Left lung (tissue), 10 donors: Measurements from ENCODE around the gene PTH1R. TPM values are rescaled to one million over a fixed set of nuclear protein-coding genes. Genes with fewer than 3 reads are reported as not detected.

Experiments used
- ATAC-seq: fragments of 200-7000 bp; cut with Tn5 transposase; one replicate; pipeline ENCODE4 v1.9.1; 2020; ENCODE audit warnings: moderate library complexity
- DNase-seq, 4 donors: peaks; one replicate each; pipeline ENCODE4 v3.0.0-alpha.2; 2013 to 2020
- H3K27ac ChIP-seq, 2 donors: fragments of 200-600 bp; sonication (generic) in 1 of 2; one replicate each; pipeline versions ENCODE4 v1.5.0 to v1.8.0; 2020 to 2021
- H3K27me3 ChIP-seq, 2 donors: fragments of 200-600 bp; sonication (generic) in 1 of 2; one replicate each; pipeline versions ENCODE4 v1.5.0 to v1.8.0; 2020 to 2021
- H3K36me3 ChIP-seq, 2 donors: fragments of 200-600 bp; sonication (generic) in 1 of 2; one replicate each; pipeline versions ENCODE4 v1.5.0 to v1.8.0; 2020 to 2021
- H3K4me1 ChIP-seq, 2 donors: fragments of 200-600 bp; one replicate each; pipeline ENCODE4 v1.8.0; 2021
- H3K4me3 ChIP-seq, 2 donors: fragments of 200-600 bp; sonication (generic) in 1 of 2; one replicate each; pipeline versions ENCODE4 v1.5.0 to v1.8.0; 2020 to 2021; ENCODE audit warnings: mild to moderate bottlenecking in 1 of 2
- H3K9me3 ChIP-seq, 2 donors: fragments of 200-600 bp; sonication (generic) in 1 of 2; one replicate each; pipeline versions ENCODE4 v1.5.0 to v1.8.0; 2020 to 2021
- CTCF ChIP-seq, 2 donors: fragments of 200-600 bp; sonication (generic) in 1 of 2; IDR thresholded peaks; one replicate each; pipeline versions ENCODE4 v1.5.0 to v1.8.0; 2021; ENCODE audit warnings: antibody characterized with exemption in 2 of 2
- intact Hi-C, 2 donors: fragments of 100-400 bp; cut with DNase I; formaldehyde crosslinking; loops; one replicate each; pipeline versions ENCODE4 v1.11.2 to v1.14.2; 2022
- polyA plus RNA-seq, 6 donors: library from polyadenylated mRNA; unstranded; fragments of 120-200 nt; gene quantifications; one replicate each; pipeline ENCODE4 v1.2.1, GENCODE V29; 2013; ENCODE audit not compliant: insufficient read length in 6 of 6
- total RNA-seq, 2 donors: library from RNA; stranded (reverse); fragmentation: NEBNext Ultra II Directional; extraction: Animal tissue kit (Norgen Biotek cat#: 25700); gene quantifications; one replicate each; pipeline ENCODE4 v1.2.1, GENCODE V29; 2021
- donor health status: DM: no; HTN: yes; CAD: no.
- donor health status: DM: no; HTN: no; CAD: no.

PTH1R gene
- total and polyA plus RNA-seq, 8 donors = 12.0 to 131 (median 73.6) TPM

GRCh38 chr3:46882377-46883053, 5.0 kb downstream of the PTH1R start:
- peaks cover 7 to 26% of the 10 kb centered on the region in 2 donors for H3K4me1 ChIP-seq
- H3K4me3 ChIP-seq = peak overlapping the region; percentile 44 to 47
- H3K27me3 ChIP-seq = peaks cover 33 to 78% of the 10 kb centered on the region in 2 donors
- H3K36me3 ChIP-seq = no peaks in the 10 kb centered on the region
- DNase-seq = peak in 1 of 4 donors; percentile 57
- peak; percentile 34 for ATAC-seq
- peak overlapping the region; percentile 68 to 86 for H3K27ac ChIP-seq
- TF ChIP-seq CTCF (IDR thresholded peaks at IDR 0.05) = no peak
- intact Hi-C loops = no loop called here
- no peaks in the 10 kb centered on the region for H3K9me3 ChIP-seq

- Histone ChIP-seq H3K4me3 (peak overlapping the region; percentile 44 to 47), H3K4me1 (peaks cover 7 to 26% of the 10 kb centered on the region in 2 donors), H3K36me3 (no peaks in the 10 kb centered on the region), H3K27ac (no peak overlapping the region), H3K27me3 (peaks cover 33 to 79% of the 10 kb centered on the region in 2 donors), H3K9me3 (no peaks in the 10 kb centered on the region)
- TF ChIP-seq CTCF (IDR thresholded peaks at IDR 0.05) = no peak
- peak; percentile 57 for ATAC-seq
- DNase-seq = peak in 1 of 4 donors; percentile 79
- intact Hi-C loops = no loop called here
Measured at GRCh38 chr3:46883054-46883829, 5.7 kb downstream of the PTH1R start.

GRCh38 chr3:46883830-46884185, 6.3 kb downstream of the PTH1R start:
- intact Hi-C loops = no loop called here
- DNase-seq (no peak), ATAC-seq (no peak)
- Histone ChIP-seq H3K27me3 (peaks cover 33 to 84% of the 10 kb centered on the region in 2 donors), H3K36me3 (no peaks in the 10 kb centered on the region), H3K9me3 (no peaks in the 10 kb centered on the region), H3K4me1 (peaks cover 7 to 26% of the 10 kb centered on the region in 2 donors), H3K27ac (no peak overlapping the region), H3K4me3 (peak overlapping the region; percentile 44 to 47)
- no peak for TF ChIP-seq CTCF (IDR thresholded peaks at IDR 0.05)

GRCh38 chr3:46884427-46884826, 6.9 kb downstream of the PTH1R start:
- intact Hi-C loops = no loop called here
- Histone ChIP-seq H3K9me3 (no peaks in the 10 kb centered on the region), H3K4me1 (peaks cover 7 to 26% of the 10 kb centered on the region in 2 donors), H3K36me3 (no peaks in the 10 kb centered on the region), H3K27me3 (peaks cover 33 to 89% of the 10 kb centered on the region in 2 donors), H3K27ac (no peak overlapping the region), H3K4me3 (no peak overlapping the region)
- no peak for ATAC-seq
- DNase-seq = no peak
- TF ChIP-seq CTCF (IDR thresholded peaks at IDR 0.05) = no peak

- ATAC-seq (no peak), DNase-seq (no peak)
- Histone ChIP-seq H3K27ac (no peak overlapping the region), H3K36me3 (no peaks in the 10 kb centered on the region), H3K4me1 (peaks cover 7 to 26% of the 10 kb centered on the region in 2 donors), H3K4me3 (no peak overlapping the region), H3K27me3 (peaks cover 33 to 89% of the 10 kb centered on the region in 2 donors), H3K9me3 (no peaks in the 10 kb centered on the region)
- intact Hi-C loops = no loop called here
- no peak for TF ChIP-seq CTCF (IDR thresholded peaks at IDR 0.05)
Measured at GRCh38 chr3:46884929-46885328, 7.4 kb downstream of the PTH1R start.
